Inferior parietal cortex (tissue), 1 donor: ENCODE measurements around the gene SLC12A9.
A peak's percentile ranks its signal among the peaks of the same experiment; 100 is the strongest.

Source experiments
- DNase-seq: peaks from one replicate; pipeline ENCODE4 v3.0.0-alpha.2; 2016; ENCODE audit errors: extremely low spot score

SLC12A9 gene

GRCh38 chr7:100861616-100861985 lies 9.1 kb downstream of the SLC12A9 start:
- no peak for DNase-seq

- DNase-seq, result no peak
These were observed 11.0 kb downstream of the SLC12A9 start for GRCh38 chr7:100863406-100863950.

- no peak for DNase-seq
These were observed 11.8 kb downstream of the SLC12A9 start for GRCh38 chr7:100864263-100864845.

- DNase-seq, result no peak
These were observed 12.9 kb downstream of the SLC12A9 start for GRCh38 chr7:100865372-100865911.

- no peak for DNase-seq
These were observed 13.6 kb downstream of the SLC12A9 start for GRCh38 chr7:100865938-100866728.

GRCh38 chr7:100866729-100867039 lies 14.2 kb downstream of the SLC12A9 start:
- no peak for DNase-seq

- peak; percentile 81 for DNase-seq
These were observed 14.7 kb downstream of the SLC12A9 start, which contains the start of gene TRIP6 for GRCh38 chr7:100867040-100867775. Gene TRIP6 (plus strand): TSS chr7:100867387. CDS start chr7:100867498, 111 bp downstream.

- no peak for DNase-seq
These were observed 15.4 kb downstream of the SLC12A9 start for GRCh38 chr7:100867776-100868485.

GRCh38 chr7:100873599-100874299 lies 21.2 kb downstream of the SLC12A9 start:
- no peak for DNase-seq

- no peak for DNase-seq
These were observed 21.7 kb downstream of the SLC12A9 start for GRCh38 chr7:100874300-100874576.

- DNase-seq, result peak; percentile 99
These were observed 22.3 kb downstream of the SLC12A9 start, which contains the start of gene SRRT for GRCh38 chr7:100874577-100875355. Gene SRRT (plus strand): TSS chr7:100875103. CDS start chr7:100875591, 488 bp downstream.

- DNase-seq, result no peak
These were observed 22.8 kb downstream of the SLC12A9 start for GRCh38 chr7:100875356-100875751.

- no peak for DNase-seq
These were observed 25.5 kb downstream of the SLC12A9 start for GRCh38 chr7:100878013-100878412.

- DNase-seq, result no peak
These were observed 26.2 kb downstream of the SLC12A9 start for GRCh38 chr7:100878685-100879084.

GRCh38 chr7:100879685-100880261 lies 27.3 kb downstream of the SLC12A9 start:
- DNase-seq, result no peak

- DNase-seq, result no peak
These were observed 28.1 kb downstream of the SLC12A9 start for GRCh38 chr7:100880645-100881044.

- no peak for DNase-seq
These were observed 28.6 kb downstream of the SLC12A9 start for GRCh38 chr7:100881136-100881535.

GRCh38 chr7:100882201-100882600 lies 29.7 kb downstream of the SLC12A9 start:
- no peak for DNase-seq

GRCh38 chr7:100882785-100883526 lies 30.4 kb downstream of the SLC12A9 start:
- no peak for DNase-seq
